WTC11 (cell line): Measurements from ENCODE around the gene OS9. TPM values are rescaled to one million over a fixed set of nuclear protein-coding genes. Genes with fewer than 3 reads are reported as not detected.

Experiments
- ATAC-seq: fragments of 200-7000 bp; cut with Tn5 transposase; 2 replicates; pipeline ENCODE4 v1.10.0; 2021; ENCODE audit warnings: mild to moderate bottlenecking, moderate library complexity
- CTCF ChIA-PET: fragments of 300-600 bp; sonication (Branson Sonifier 250); formaldehyde crosslinking; loops from one replicate; lab custom pipeline; 2021; ENCODE audit warnings: antibody characterized with exemption; lab: Charles Lee
- POLR2A ChIA-PET: fragments of 350-600 bp; sonication (Branson Sonifier 250); formaldehyde crosslinking; loops from one replicate; lab custom pipeline; 2021; ENCODE audit warnings: antibody characterized with exemption; lab: Charles Lee
- DNase-seq: peaks from one replicate; pipeline ENCODE4 v3.0.0; 2021; ENCODE audit warnings: low spot score
- H3K27ac Mint-ChIP-seq: 2 replicates; pipeline ENCODE4 v1.8.0; 2021; ENCODE audit warnings: mixed read lengths
- H3K27me3 Mint-ChIP-seq: 2 replicates; pipeline ENCODE4 v1.8.0; 2021; ENCODE audit warnings: low read depth, mild to moderate bottlenecking, moderate library complexity, mixed read lengths
- H3K36me3 Mint-ChIP-seq: 2 replicates; pipeline ENCODE4 v1.8.0; 2021; ENCODE audit warnings: mixed read lengths
- H3K4me1 Mint-ChIP-seq: 2 replicates; pipeline ENCODE4 v1.8.0; 2022; ENCODE audit warnings: mixed read lengths
- H3K4me3 Mint-ChIP-seq: 2 replicates; pipeline ENCODE4 v1.8.0; 2021; ENCODE audit warnings: mild to moderate bottlenecking, moderate library complexity, mixed read lengths
- H3K9me3 Mint-ChIP-seq: 2 replicates; pipeline ENCODE4 v1.8.0; 2021; ENCODE audit warnings: mixed read lengths
- AR ChIP-seq: fragments of 250-450 bp; sonication (Bioruptor Pico); IDR thresholded peaks from 2 replicates; pipeline ENCODE4 v1.9.0; 2021; ENCODE audit warnings: mild to moderate bottlenecking
- ATF1 ChIP-seq: sonication (generic); formaldehyde crosslinking; IDR thresholded peaks from 2 replicates; pipeline ENCODE4 v1.8.1; 2023; ENCODE audit warnings: mild to moderate bottlenecking, moderate library complexity, missing genetic modification reagents
- ERG ChIP-seq: fragments of 250-450 bp; sonication (Bioruptor Pico); IDR thresholded peaks from 2 replicates; pipeline ENCODE4 v1.8.0; 2021; ENCODE audit warnings: mild to moderate bottlenecking
- ESRRA ChIP-seq: sonication (generic); formaldehyde crosslinking; IDR thresholded peaks from 2 replicates; pipeline ENCODE4 v1.8.1; 2022; ENCODE audit warnings: mild to moderate bottlenecking, missing genetic modification reagents, borderline replicate concordance
- FOXJ3 ChIP-seq: sonication (generic); formaldehyde crosslinking; IDR thresholded peaks from 2 replicates; pipeline ENCODE4 v1.9.0; 2021; ENCODE audit warnings: missing genetic modification reagents, mild to moderate bottlenecking, borderline replicate concordance
- JUN ChIP-seq: sonication (generic); formaldehyde crosslinking; IDR thresholded peaks from 2 replicates; pipeline ENCODE4 v1.8.0; 2023; ENCODE audit warnings: mild to moderate bottlenecking, missing genetic modification reagents
- MYBL2 ChIP-seq: sonication (generic); formaldehyde crosslinking; IDR thresholded peaks from 2 replicates; pipeline ENCODE4 v1.8.1; 2023; ENCODE audit warnings: mild to moderate bottlenecking, moderate library complexity, missing genetic modification reagents
- NR1H2 ChIP-seq: sonication (generic); formaldehyde crosslinking; IDR thresholded peaks from 2 replicates; pipeline ENCODE4 v1.9.0; 2021; ENCODE audit warnings: mild to moderate bottlenecking, moderate library complexity, missing genetic modification reagents
- OVOL2 ChIP-seq: fragments of 250-450 bp; sonication (Bioruptor Pico); IDR thresholded peaks from 2 replicates; pipeline ENCODE4 v1.9.0; 2021; ENCODE audit warnings: mild to moderate bottlenecking, borderline replicate concordance
- RELA ChIP-seq: sonication (generic); formaldehyde crosslinking; IDR thresholded peaks from 2 replicates; pipeline ENCODE4 v1.8.1; 2022; ENCODE audit warnings: missing genetic modification reagents, mild to moderate bottlenecking, borderline replicate concordance
- TEAD1 ChIP-seq: sonication (generic); formaldehyde crosslinking; IDR thresholded peaks from 2 replicates; pipeline ENCODE4 v1.8.0; 2022; ENCODE audit warnings: mild to moderate bottlenecking, missing genetic modification reagents
- USF2 ChIP-seq: sonication (generic); formaldehyde crosslinking; IDR thresholded peaks from 2 replicates; pipeline ENCODE4 v1.8.1; 2023; ENCODE audit warnings: mild to moderate bottlenecking, missing genetic modification reagents, moderate library complexity
- ZBTB21 ChIP-seq: sonication (generic); formaldehyde crosslinking; IDR thresholded peaks from 2 replicates; pipeline ENCODE4 v1.8.1; 2023; ENCODE audit warnings: mild to moderate bottlenecking, missing genetic modification reagents, borderline replicate concordance
- ZNF281 ChIP-seq: sonication (generic); formaldehyde crosslinking; IDR thresholded peaks from 2 replicates; pipeline ENCODE4 v1.8.0; 2023; ENCODE audit warnings: mild to moderate bottlenecking, missing genetic modification reagents
- ZNF396 ChIP-seq: fragments of 250-450 bp; sonication (Bioruptor Pico); IDR thresholded peaks from 2 replicates; pipeline ENCODE4 v1.8.0; 2021; ENCODE audit warnings: mild to moderate bottlenecking, moderate library complexity, borderline replicate concordance
- ZNF416 ChIP-seq: fragments of 250-450 bp; sonication (Bioruptor Pico); IDR thresholded peaks from 2 replicates; pipeline ENCODE4 v1.9.0; 2021; ENCODE audit warnings: mild to moderate bottlenecking, inconsistent platforms
- total RNA-seq: library from RNA; stranded (reverse); gene quantifications from 3 replicates; pipeline ENCODE4 v1.2.3, GENCODE V29; 2021
- TF ChIP-seq, protein P1 (sequence below): sonication (generic); formaldehyde crosslinking; IDR thresholded peaks from 2 replicates; pipeline ENCODE4 v1.8.0; 2022; ENCODE audit warnings: mild to moderate bottlenecking, missing genetic modification reagents
- TF ChIP-seq, protein P2 (sequence below): sonication (generic); formaldehyde crosslinking; IDR thresholded peaks from 2 replicates; pipeline ENCODE4 v1.8.1; 2022; ENCODE audit warnings: low read depth, missing genetic modification reagents, borderline replicate concordance

The OS9 gene
- total RNA-seq, 1 experiment from 2014 or later = 77.5 TPM

- TF ChIP-seq, protein P1, sequence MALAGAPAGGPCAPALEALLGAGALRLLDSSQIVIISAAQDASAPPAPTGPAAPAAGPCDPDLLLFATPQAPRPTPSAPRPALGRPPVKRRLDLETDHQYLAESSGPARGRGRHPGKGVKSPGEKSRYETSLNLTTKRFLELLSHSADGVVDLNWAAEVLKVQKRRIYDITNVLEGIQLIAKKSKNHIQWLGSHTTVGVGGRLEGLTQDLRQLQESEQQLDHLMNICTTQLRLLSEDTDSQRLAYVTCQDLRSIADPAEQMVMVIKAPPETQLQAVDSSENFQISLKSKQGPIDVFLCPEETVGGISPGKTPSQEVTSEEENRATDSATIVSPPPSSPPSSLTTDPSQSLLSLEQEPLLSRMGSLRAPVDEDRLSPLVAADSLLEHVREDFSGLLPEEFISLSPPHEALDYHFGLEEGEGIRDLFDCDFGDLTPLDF (CRISPR knock-in tag) = no peak
- TF ChIP-seq RELA (no peak), ZBTB21 (CRISPR knock-in tag) (no peak), NR1H2 (CRISPR knock-in tag) (no peak), USF2 (CRISPR knock-in tag) (no peak), ATF1 (CRISPR knock-in tag) (no peak), ZNF416 (no peak), ZNF281 (CRISPR knock-in tag) (no peak), FOXJ3 (CRISPR knock-in tag) (no peak), TEAD1 (no peak), ERG (CRISPR knock-in tag) (no peak)
- TF ChIP-seq, protein P2, sequence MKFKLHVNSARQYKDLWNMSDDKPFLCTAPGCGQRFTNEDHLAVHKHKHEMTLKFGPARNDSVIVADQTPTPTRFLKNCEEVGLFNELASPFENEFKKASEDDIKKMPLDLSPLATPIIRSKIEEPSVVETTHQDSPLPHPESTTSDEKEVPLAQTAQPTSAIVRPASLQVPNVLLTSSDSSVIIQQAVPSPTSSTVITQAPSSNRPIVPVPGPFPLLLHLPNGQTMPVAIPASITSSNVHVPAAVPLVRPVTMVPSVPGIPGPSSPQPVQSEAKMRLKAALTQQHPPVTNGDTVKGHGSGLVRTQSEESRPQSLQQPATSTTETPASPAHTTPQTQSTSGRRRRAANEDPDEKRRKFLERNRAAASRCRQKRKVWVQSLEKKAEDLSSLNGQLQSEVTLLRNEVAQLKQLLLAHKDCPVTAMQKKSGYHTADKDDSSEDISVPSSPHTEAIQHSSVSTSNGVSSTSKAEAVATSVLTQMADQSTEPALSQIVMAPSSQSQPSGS (CRISPR knock-in tag) = no peak
These were observed 30.3 kb downstream of the OS9 start (continued) for GRCh38 chr12:57724003-57724935.

- Mint-ChIP-seq H3K36me3 (no peaks in the 10 kb centered on the region), H3K9me3 (no peaks in the 10 kb centered on the region), H3K27me3 (peaks cover 75% of the 10 kb centered on the region), H3K27ac (no peak overlapping the region), H3K4me3 (peak overlapping the region; percentile 37; the same call in 1 of the 2 replicates), H3K4me1 (peaks cover 15% of the 10 kb centered on the region)
- ChIA-PET POLR2A (interaction anchor here (1.0 kb wide), 1 partner anchor 12 kb away, joined by 6 read pairs; no protein-coding TSS in a partner anchor), CTCF (interaction anchor here (1.0 to 5.8 kb wide), 26 partner anchors 11 to 389 kb away, joined by 3 to 146 read pairs (median 6); partner anchors contain the start of genes AGAP2, ARHGEF25, B4GALNT1 and CDK4)
- ATAC-seq (no peak), DNase-seq (no peak)
- no peak for TF ChIP-seq AR
- TF ChIP-seq ESRRA (CRISPR knock-in tag) = no peak
- no peak for TF ChIP-seq OVOL2 (CRISPR knock-in tag)
- TF ChIP-seq JUN (CRISPR knock-in tag) = no peak
- no peak for TF ChIP-seq ZNF396 (CRISPR knock-in tag)
- no peak for TF ChIP-seq MYBL2 (CRISPR knock-in tag)
These were observed 31.2 kb downstream of the OS9 start for GRCh38 chr12:57724936-57725740.
